ENCODE measurements around the gene ATP11B.

- no peak for TF ChIP-seq CTCF (IDR thresholded peaks at IDR 0.05)
- TF ChIP-seq POLR2A (IDR thresholded peaks at IDR 0.05): no peak
Observed at GRCh38 chr3:182803596-182803995, 10.3 kb downstream of the ATP11B start.

Measured in thyroid gland (tissue), 4 donors.